SK-N-SH treated with all-trans-retinoic acid at 6 μM for 48 hours (cell line): ENCODE data around the gene PNO1.

Source experiments
- CSRNP3 ChIP-seq: fragments of 250-450 bp; sonication (Bioruptor Pico); IDR thresholded peaks from 2 replicates; pipeline ENCODE4 v1.5.1; 2021; ENCODE audit warnings: mild to moderate bottlenecking, moderate library complexity
- ISL1 ChIP-seq: fragments of 250-450 bp; sonication (Bioruptor Pico); IDR thresholded peaks from 2 replicates; pipeline ENCODE4 v2.1.2; 2022; ENCODE audit warnings: mild to moderate bottlenecking, moderate library complexity
- OSR1 ChIP-seq: fragments of 250-450 bp; sonication (Bioruptor Pico); IDR thresholded peaks from 2 replicates; pipeline ENCODE4 v1.8.0; 2022; ENCODE audit warnings: moderate library complexity, mild to moderate bottlenecking, inconsistent platforms
- PATZ1 ChIP-seq: fragments of 250-450 bp; sonication (Bioruptor Pico); IDR thresholded peaks from 2 replicates; pipeline ENCODE4 v1.8.0; 2020; ENCODE audit warnings: mild to moderate bottlenecking, moderate library complexity, borderline replicate concordance
- POU6F1 ChIP-seq: fragments of 250-450 bp; sonication (Bioruptor Pico); IDR thresholded peaks from 2 replicates; pipeline ENCODE4 v1.8.0; 2021; ENCODE audit warnings: low read depth, mild to moderate bottlenecking, moderate library complexity, borderline replicate concordance
- TCF4 ChIP-seq: fragments of 250-450 bp; sonication (Bioruptor Pico); IDR thresholded peaks from 2 replicates; pipeline ENCODE4 v1.8.0; 2021; ENCODE audit warnings: mild to moderate bottlenecking, moderate library complexity, borderline replicate concordance
- ZFP30 ChIP-seq: fragments of 450-650 bp; formaldehyde crosslinking; IDR thresholded peaks from 2 replicates; pipeline ENCODE4 v1.5.0; 2022; ENCODE audit warnings: mild to moderate bottlenecking, moderate library complexity
- ZNF70 ChIP-seq: fragments of 450-650 bp; formaldehyde crosslinking; IDR thresholded peaks from 2 replicates; pipeline ENCODE4 v1.5.0; 2020; ENCODE audit warnings: mild to moderate bottlenecking, moderate library complexity

- TF ChIP-seq ISL1 (CRISPR knock-in tag) (no peak), TCF4 (CRISPR knock-in tag) (no peak), PATZ1 (CRISPR knock-in tag) (no peak), OSR1 (CRISPR knock-in tag) (no peak), ZNF70 (CRISPR knock-in tag) (no peak), POU6F1 (CRISPR knock-in tag) (no peak), CSRNP3 (CRISPR knock-in tag) (no peak), ZFP30 (CRISPR knock-in tag) (no peak)
Measured at GRCh38 chr2:68172990-68173700, 15.5 kb downstream of the PNO1 start.
